ENCODE data around the gene EPN1. TPM values are rescaled to one million over a fixed set of nuclear protein-coding genes. Genes with fewer than 3 reads are reported as not detected.

The EPN1 gene
- total and polyA plus RNA-seq, 9 of the 15 experiments (the other 6 are each of a cell fraction or from before 2014, with no cell fraction given), result 0.08 to 138 (median 12.7) TPM

GRCh38 chr19:55672418-55672817, 2.6 kb upstream of the EPN1 start (continued):
- TF ChIP-seq HMGXB4 (CRISPR knock-in tag; IDR thresholded peaks at IDR 0.05) (no peak), ZBTB7A (IDR thresholded peaks at IDR 0.05; ENCODE audit: borderline replicate concordance, control insufficient read depth, low read depth, low read length) (no peak), HINFP (tag; conservative IDR thresholded peaks at IDR 0.05; ENCODE audit: low read depth) (no peak), KAT8 (IDR thresholded peaks at IDR 0.05; ENCODE audit: low read depth) (no peak), ZBTB17 (CRISPR knock-in tag; IDR thresholded peaks at IDR 0.05) (no peak), PHB (CRISPR knock-in tag; IDR thresholded peaks at IDR 0.05) (no peak), POU5F1 (IDR thresholded peaks at IDR 0.05; ENCODE audit: borderline replicate concordance, low read depth, low read length, partially characterized antibody) (no peak), MED1 (CRISPR knock-in tag; IDR thresholded peaks at IDR 0.05; ENCODE audit: borderline replicate concordance) (no peak), NFE2L1 (tag; IDR thresholded peaks at IDR 0.05; ENCODE audit: borderline replicate concordance, low read depth) (no peak), ZNF436 (CRISPR knock-in tag; IDR thresholded peaks at IDR 0.05) (no peak), MITF (IDR thresholded peaks at IDR 0.05) (no peak), MCM3 (IDR thresholded peaks at IDR 0.05) (no peak), JUND (IDR thresholded peaks at IDR 0.05; ENCODE audit: borderline replicate concordance, low read depth, low read length) (peak; percentile 15; the same call in 1 of the 2 replicates), JUND (tag; IDR thresholded peaks at IDR 0.05; ENCODE audit: borderline replicate concordance, low read depth, low read length) (no peak), EP400 (IDR thresholded peaks at IDR 0.05) (no peak), BACH1 (tag; IDR thresholded peaks at IDR 0.05) (no peak)
- TF ChIP-seq, protein P1, sequence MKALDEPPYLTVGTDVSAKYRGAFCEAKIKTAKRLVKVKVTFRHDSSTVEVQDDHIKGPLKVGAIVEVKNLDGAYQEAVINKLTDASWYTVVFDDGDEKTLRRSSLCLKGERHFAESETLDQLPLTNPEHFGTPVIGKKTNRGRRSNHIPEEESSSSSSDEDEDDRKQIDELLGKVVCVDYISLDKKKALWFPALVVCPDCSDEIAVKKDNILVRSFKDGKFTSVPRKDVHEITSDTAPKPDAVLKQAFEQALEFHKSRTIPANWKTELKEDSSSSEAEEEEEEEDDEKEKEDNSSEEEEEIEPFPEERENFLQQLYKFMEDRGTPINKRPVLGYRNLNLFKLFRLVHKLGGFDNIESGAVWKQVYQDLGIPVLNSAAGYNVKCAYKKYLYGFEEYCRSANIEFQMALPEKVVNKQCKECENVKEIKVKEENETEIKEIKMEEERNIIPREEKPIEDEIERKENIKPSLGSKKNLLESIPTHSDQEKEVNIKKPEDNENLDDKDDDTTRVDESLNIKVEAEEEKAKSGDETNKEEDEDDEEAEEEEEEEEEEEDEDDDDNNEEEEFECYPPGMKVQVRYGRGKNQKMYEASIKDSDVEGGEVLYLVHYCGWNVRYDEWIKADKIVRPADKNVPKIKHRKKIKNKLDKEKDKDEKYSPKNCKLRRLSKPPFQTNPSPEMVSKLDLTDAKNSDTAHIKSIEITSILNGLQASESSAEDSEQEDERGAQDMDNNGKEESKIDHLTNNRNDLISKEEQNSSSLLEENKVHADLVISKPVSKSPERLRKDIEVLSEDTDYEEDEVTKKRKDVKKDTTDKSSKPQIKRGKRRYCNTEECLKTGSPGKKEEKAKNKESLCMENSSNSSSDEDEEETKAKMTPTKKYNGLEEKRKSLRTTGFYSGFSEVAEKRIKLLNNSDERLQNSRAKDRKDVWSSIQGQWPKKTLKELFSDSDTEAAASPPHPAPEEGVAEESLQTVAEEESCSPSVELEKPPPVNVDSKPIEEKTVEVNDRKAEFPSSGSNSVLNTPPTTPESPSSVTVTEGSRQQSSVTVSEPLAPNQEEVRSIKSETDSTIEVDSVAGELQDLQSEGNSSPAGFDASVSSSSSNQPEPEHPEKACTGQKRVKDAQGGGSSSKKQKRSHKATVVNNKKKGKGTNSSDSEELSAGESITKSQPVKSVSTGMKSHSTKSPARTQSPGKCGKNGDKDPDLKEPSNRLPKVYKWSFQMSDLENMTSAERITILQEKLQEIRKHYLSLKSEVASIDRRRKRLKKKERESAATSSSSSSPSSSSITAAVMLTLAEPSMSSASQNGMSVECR (CRISPR knock-in tag; IDR thresholded peaks at IDR 0.05), result no peak
- TF ChIP-seq, protein P2, sequence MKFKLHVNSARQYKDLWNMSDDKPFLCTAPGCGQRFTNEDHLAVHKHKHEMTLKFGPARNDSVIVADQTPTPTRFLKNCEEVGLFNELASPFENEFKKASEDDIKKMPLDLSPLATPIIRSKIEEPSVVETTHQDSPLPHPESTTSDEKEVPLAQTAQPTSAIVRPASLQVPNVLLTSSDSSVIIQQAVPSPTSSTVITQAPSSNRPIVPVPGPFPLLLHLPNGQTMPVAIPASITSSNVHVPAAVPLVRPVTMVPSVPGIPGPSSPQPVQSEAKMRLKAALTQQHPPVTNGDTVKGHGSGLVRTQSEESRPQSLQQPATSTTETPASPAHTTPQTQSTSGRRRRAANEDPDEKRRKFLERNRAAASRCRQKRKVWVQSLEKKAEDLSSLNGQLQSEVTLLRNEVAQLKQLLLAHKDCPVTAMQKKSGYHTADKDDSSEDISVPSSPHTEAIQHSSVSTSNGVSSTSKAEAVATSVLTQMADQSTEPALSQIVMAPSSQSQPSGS (CRISPR knock-in tag; IDR thresholded peaks at IDR 0.05), result no peak
